Measurements from ENCODE around the gene EPS15.

Gene EPS15

GRCh38 chr1:51323778-51324177, 195.3 kb downstream of the EPS15 start:
- H3K27ac ChIP-seq: peak overlapping the region; percentile 26
- no peak for TF ChIP-seq CTCF (conservative IDR thresholded peaks at IDR 0.05)

GRCh38 chr1:51322417-51323101, 196.5 kb downstream of the EPS15 start:
- no peak overlapping the region for H3K27ac ChIP-seq
- TF ChIP-seq CTCF (conservative IDR thresholded peaks at IDR 0.05): no peak

GRCh38 chr1:51321924-51322280, 197.2 kb downstream of the EPS15 start:
- H3K27ac ChIP-seq: no peak overlapping the region
- TF ChIP-seq CTCF (conservative IDR thresholded peaks at IDR 0.05): no peak

- no peak overlapping the region for H3K27ac ChIP-seq
- TF ChIP-seq CTCF (conservative IDR thresholded peaks at IDR 0.05): no peak
These were observed 197.8 kb downstream of the EPS15 start for GRCh38 chr1:51320967-51321923.

GRCh38 chr1:51317798-51318197, 201.3 kb downstream of the EPS15 start:
- TF ChIP-seq CTCF (conservative IDR thresholded peaks at IDR 0.05): no peak

GRCh38 chr1:51316846-51317120, 202.3 kb downstream of the EPS15 start:
- no peak overlapping the region for H3K27ac ChIP-seq
- TF ChIP-seq CTCF (conservative IDR thresholded peaks at IDR 0.05): no peak

More at GRCh38 chr1:51317798-51318197, 201.3 kb downstream of the EPS15 start:
- H3K27ac ChIP-seq: no peak overlapping the region

GRCh38 chr1:51316113-51316845, 202.8 kb downstream of the EPS15 start:
- TF ChIP-seq CTCF (conservative IDR thresholded peaks at IDR 0.05): no peak
- H3K27ac ChIP-seq: no peak overlapping the region
